Measurements from ENCODE around the gene SLC35F3. TPM values are rescaled to one million over a fixed set of nuclear protein-coding genes. Genes with fewer than 3 reads are reported as not detected.

Gene SLC35F3
- total RNA-seq, 1 donor from 2014 or later, result not detected

- ATAC-seq (ENCODE audit: low read depth) (no peak), DNase-seq (no peak)
- Mint-ChIP-seq H3K36me3 (ENCODE audit: low read depth) (no peaks in the 10 kb centered on the region), H3K27me3 (peaks cover 4% of the 10 kb centered on the region), H3K27ac (no peak overlapping the region), H3K9me3 (peaks cover 5% of the 10 kb centered on the region), H3K4me3 (no peak overlapping the region), H3K4me1 (no peaks in the 10 kb centered on the region)
- ChIA-PET POLR2A (no interaction called here), CTCF (no interaction called here)
- TF ChIP-seq CTCF (IDR thresholded peaks at IDR 0.05), result no peak
- intact Hi-C loops (cut with micrococcal nuclease), result no loop called here
These were observed 6.9 kb upstream of the SLC35F3 start for GRCh38 chr1:233897325-233898162.

DNA sequence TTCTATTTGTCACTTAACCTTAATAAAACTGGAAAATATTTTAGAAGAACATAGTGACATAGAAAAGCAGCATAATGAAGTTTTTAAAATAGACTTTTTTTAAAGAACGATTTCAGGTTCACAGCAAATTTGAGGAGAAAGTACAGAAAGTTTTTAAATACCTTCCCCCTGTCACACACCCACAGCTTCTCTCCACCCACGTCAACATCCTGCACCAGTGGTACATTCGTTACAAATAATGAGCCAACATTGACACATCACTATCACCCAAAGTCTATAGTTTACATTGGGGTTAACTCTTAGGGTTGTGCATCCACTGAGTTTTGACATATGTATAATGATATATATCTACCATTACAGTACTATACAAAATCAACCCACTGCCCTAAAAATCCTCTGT lies 3.0 kb upstream of the SLC35F3 start:
- Mint-ChIP-seq H3K27ac (no peak overlapping the region), H3K36me3 (ENCODE audit: low read depth) (no peaks in the 10 kb centered on the region), H3K27me3 (peaks cover 23% of the 10 kb centered on the region), H3K4me3 (no peak overlapping the region), H3K4me1 (no peaks in the 10 kb centered on the region), H3K9me3 (peaks cover 5% of the 10 kb centered on the region)
- ATAC-seq (ENCODE audit: low read depth) (no peak), DNase-seq (no peak)
- ChIA-PET POLR2A (no interaction called here), CTCF (no interaction called here)
- no peak for TF ChIP-seq CTCF (IDR thresholded peaks at IDR 0.05)
- intact Hi-C loops (cut with micrococcal nuclease), result no loop called here

DNA sequence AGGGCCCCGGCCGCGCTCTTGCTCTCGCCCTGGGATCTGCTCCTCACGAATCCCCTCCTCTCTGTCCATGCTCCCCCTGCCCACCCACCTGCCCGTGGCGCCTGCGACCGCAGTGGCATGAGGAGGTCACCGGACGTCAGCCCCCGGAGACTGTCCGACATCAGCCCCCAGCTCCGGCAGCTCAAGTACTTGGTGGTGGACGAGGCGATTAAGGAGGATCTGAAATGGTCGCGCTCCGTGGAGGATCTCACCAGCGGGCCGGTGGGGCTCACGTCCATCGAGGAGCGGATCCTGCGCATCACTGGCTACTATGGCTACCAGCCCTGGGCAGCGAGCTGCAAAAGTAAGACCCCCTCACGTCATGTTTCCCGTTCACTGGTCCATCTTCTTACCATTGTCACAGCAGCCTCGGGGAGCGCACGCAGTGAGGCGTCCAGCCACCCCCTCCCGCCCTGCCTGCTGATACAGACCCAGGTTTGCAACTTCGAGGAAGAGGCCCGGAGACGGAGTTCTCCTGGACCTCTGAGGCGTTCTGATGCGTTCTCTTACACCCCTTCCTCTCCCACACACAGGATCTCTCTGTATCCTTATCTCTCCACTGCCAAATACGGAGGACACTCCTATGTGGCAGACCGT lies 1.1 kb downstream of the SLC35F3 start:
- H3K9me3 Mint-ChIP-seq, result no peaks in the 10 kb centered on the region
- H3K4me1 Mint-ChIP-seq, result no peaks in the 10 kb centered on the region
- no peaks in the 10 kb centered on the region for H3K36me3 Mint-ChIP-seq (ENCODE audit: low read depth)
- ATAC-seq (ENCODE audit: low read depth) (no peak), DNase-seq (no peak)
- H3K27me3 Mint-ChIP-seq, result peaks cover 44% of the 10 kb centered on the region
- H3K4me3 Mint-ChIP-seq, result no peak overlapping the region
- CTCF ChIA-PET, result no interaction called here
- intact Hi-C loops (cut with micrococcal nuclease), result no loop called here
- H3K27ac Mint-ChIP-seq, result no peak overlapping the region
- POLR2A ChIA-PET, result no interaction called here
- TF ChIP-seq CTCF (IDR thresholded peaks at IDR 0.05), result no peak

DNA sequence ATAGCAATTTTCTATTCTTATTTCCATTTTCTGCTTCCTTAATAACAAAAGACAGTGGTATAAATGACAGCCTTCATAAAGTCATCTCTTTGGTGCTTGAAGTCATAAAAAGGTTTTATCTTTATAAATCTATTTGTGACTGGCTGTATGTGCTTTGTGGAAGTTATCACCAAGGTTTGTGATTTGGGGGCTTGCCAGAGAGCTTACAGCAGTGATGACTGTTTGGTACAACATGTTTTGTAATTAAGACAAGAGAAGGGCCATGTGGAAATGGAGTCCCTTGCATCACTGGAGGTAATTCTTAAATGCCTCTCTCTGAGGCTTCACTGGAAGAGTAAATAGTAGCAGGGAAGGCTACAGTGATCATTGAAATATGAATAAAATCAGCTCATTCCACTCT lies 2.7 kb downstream of the SLC35F3 start:
- POLR2A ChIA-PET, result no interaction called here
- no peaks in the 10 kb centered on the region for H3K9me3 Mint-ChIP-seq
- intact Hi-C loops (cut with micrococcal nuclease), result no loop called here
- no peak overlapping the region for H3K27ac Mint-ChIP-seq
- H3K4me1 Mint-ChIP-seq, result no peaks in the 10 kb centered on the region
- CTCF ChIA-PET, result no interaction called here
- no peaks in the 10 kb centered on the region for H3K36me3 Mint-ChIP-seq (ENCODE audit: low read depth)
- ATAC-seq (ENCODE audit: low read depth) (no peak), DNase-seq (no peak)
- peaks cover 44% of the 10 kb centered on the region for H3K27me3 Mint-ChIP-seq
- H3K4me3 Mint-ChIP-seq, result no peak overlapping the region
- TF ChIP-seq CTCF (IDR thresholded peaks at IDR 0.05), result no peak

GRCh38 chr1:233908092-233908491 lies 3.6 kb downstream of the SLC35F3 start:
- Mint-ChIP-seq H3K27me3 (peaks cover 44% of the 10 kb centered on the region), H3K9me3 (no peaks in the 10 kb centered on the region), H3K4me1 (no peaks in the 10 kb centered on the region), H3K4me3 (no peak overlapping the region), H3K27ac (no peak overlapping the region), H3K36me3 (ENCODE audit: low read depth) (no peaks in the 10 kb centered on the region)
- intact Hi-C loops (cut with micrococcal nuclease), result no loop called here
- TF ChIP-seq CTCF (IDR thresholded peaks at IDR 0.05), result no peak
- no peak for DNase-seq
- ATAC-seq (ENCODE audit: low read depth), result no peak
- POLR2A ChIA-PET, result no interaction called here
- CTCF ChIA-PET, result no interaction called here
